Stimulated activated CD8-positive, alpha-beta memory T cell treated with anti-CD3 and anti-CD28 coated beads, Interleukin-7, amount 100 ng/mL, for 1 hour (primary cell): ENCODE results near the gene KTI12.
A peak's percentile ranks its signal among the peaks of the same experiment; 100 is the strongest.
"Not testable (repeated sequence)": the region's sequence is repeated elsewhere in the genome, so short reads cannot be mapped to it uniquely, and the experiment has no call there.

Source experiments
- DNase-seq, 2 donors: peaks; one replicate each; pipeline ENCODE4 v3.0.0-alpha.2; 2020; ENCODE audit warnings: low read depth in 2 of 2

Gene KTI12, protein sequence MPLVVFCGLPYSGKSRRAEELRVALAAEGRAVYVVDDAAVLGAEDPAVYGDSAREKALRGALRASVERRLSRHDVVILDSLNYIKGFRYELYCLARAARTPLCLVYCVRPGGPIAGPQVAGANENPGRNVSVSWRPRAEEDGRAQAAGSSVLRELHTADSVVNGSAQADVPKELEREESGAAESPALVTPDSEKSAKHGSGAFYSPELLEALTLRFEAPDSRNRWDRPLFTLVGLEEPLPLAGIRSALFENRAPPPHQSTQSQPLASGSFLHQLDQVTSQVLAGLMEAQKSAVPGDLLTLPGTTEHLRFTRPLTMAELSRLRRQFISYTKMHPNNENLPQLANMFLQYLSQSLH

DNA sequence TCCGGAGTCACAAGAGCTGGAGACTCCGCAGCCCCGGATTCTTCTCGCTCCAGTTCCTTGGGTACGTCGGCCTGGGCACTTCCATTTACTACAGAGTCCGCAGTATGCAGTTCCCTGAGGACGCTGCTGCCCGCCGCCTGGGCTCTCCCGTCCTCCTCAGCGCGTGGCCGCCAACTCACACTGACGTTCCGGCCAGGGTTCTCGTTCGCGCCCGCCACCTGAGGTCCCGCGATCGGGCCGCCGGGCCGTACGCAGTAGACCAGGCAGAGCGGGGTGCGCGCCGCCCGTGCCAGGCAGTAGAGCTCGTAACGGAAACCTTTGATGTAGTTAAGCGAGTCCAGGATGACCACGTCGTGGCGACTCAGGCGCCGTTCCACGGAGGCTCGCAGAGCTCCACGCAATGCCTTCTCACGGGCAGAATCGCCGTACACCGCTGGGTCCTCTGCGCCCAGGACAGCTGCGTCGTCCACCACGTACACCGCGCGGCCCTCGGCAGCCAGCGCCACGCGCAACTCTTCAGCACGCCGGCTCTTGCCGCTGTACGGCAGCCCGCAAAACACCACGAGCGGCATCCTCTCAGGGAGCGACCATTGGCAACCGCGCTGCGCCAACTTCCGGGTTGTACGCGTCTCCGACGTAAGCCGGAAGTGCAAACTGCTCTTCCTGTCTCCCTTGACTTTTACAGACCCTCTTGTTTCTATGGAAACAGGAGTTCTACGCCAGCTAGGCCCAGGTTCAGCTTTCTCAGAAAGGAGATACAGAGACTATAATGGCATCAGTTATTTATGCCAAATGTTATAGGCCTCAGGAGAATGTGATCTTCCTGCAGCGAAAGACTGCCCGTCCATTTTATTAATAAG lies at the start of gene KTI12:
TSS of gene KTI12 (minus strand) at position 621 of the 860 bp plus-strand sequence. CDS start at position 572, 49 bp downstream.
- DNase-seq, result peak; percentile 72 to 79

DNA sequence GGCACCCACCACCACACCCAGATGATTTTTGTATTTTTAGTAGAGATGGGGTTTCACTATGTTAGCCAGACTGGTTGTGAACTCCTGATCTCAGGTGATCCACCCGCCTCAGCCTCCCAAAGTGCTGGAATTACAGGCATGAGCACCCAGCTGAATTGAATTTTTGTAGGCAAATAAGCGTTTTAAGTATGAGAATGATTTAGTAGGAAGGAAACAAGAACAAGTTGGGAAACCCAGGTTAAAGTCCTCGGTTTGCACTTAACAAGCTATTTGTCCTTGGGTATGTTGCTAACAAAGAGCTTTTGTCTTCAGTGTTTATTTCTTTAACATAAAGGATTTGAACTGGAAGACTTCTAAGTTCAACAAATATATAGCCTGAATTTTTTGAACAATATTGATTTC lies 46.4 kb upstream of the KTI12 start:
- no peak for DNase-seq

DNA sequence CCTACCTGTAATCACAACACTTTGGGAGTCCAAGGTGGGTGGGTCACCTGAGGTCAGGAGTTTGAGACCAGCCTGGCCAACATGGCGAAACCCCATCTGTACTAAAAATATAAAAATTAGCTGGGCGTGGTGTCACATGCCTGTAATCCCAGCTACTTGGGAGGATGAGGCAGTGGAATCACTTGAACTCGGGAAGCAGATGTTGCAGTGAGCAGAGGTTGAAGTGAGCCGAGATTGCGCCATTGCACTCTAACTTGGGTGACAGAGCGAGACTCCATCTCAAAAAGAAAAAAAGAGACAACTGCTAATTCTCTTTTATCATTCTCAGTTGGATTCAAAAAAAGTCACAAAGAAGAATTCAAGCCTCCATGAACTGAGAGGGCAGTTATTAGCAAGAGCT lies 43.7 kb upstream of the KTI12 start:
- DNase-seq, result not testable (repeated sequence)

DNA sequence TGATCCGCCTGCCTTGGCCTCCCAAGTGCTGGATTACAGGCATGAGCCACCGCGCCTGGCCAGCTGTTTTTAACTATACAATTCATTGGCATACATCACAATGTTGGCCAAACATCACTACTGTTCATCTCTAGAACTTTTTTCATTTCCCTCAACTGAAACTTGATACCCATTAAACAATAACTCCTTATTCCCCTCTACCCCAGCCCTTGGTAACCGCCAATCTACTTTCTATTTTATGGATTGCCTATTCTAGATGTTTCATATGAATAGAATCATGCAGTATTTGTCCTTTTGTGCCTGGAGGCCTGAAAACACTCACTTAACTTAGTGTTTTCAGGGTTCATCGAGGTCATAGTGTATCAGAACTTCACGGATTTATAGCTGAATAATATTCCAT lies 38.7 kb upstream of the KTI12 start:
- no peak for DNase-seq

DNA sequence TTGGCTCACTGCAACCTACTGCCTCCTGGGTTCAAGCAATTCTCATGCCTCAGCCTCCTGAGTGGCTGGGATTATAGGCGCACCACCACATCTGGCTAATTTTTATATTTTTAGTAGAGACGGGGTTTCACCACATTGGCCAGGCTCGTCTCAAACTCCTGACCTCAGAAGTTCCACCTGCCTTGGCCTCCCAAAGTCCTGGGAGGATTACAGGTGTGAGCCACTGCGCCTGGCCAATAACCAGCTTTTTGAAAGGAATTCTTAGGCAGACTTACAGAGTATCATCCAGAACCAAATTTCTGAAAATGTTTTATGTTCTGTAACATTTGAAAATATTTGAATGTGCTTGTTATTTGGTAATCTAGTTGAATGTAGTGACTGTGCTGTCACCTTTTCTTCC lies 37.1 kb upstream of the KTI12 start:
- no peak for DNase-seq

DNA sequence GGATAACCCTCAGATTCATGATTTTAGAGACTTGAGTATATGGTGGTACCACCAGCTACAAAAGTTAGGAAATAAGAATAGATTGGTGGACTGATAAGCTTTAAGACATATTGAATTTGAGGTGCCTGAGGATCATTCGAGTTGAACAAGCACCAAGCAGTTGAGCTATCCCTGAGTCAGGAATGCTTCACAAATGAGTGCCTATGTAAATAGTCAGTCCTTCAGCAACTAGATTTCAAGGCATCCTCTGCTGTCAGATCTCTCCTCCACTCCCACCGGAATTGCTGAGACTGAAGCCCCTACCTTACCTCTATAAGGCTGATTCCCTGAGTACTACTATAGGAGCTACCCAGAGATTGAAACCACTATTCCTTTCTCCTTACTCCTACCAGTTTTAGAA lies 29.6 kb upstream of the KTI12 start:
- no peak for DNase-seq

DNA sequence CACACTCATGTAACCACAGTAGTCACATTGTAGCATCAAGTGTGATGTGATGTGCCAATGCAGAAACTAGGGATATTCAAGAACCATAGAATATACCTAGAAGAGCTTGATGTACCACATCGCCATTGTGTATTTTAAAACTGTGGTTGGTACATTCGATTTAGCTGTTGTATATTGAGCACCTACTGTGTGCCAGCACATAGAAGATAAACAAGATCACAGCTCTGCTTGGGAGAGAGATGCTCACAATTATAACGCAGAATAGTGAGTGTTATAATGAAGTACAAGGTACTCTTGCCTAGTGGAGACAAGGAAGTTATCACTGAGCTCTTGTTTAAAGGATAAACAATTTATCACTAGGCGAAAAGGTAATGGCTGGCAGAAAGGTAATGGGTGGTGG lies 27.2 kb upstream of the KTI12 start:
- no peak for DNase-seq

DNA sequence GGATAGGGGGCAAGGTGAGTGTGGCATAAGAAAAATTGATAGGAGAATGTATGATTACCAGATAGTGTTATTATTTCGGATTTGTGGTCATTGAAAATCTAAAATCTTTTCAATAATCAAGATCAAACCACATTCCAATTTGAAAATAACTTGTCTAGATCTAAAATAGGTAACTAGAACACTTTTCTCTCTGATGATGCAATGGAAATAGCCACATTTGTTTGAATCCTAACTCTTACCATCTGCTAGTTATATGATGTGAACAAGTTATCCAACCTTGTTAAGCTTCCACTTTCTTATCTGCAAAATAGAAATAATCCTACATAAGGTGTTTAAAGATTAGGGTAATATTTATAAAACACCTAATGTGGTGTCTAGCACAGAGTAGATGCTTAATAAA lies 26.3 kb upstream of the KTI12 start:
- no peak for DNase-seq

DNA sequence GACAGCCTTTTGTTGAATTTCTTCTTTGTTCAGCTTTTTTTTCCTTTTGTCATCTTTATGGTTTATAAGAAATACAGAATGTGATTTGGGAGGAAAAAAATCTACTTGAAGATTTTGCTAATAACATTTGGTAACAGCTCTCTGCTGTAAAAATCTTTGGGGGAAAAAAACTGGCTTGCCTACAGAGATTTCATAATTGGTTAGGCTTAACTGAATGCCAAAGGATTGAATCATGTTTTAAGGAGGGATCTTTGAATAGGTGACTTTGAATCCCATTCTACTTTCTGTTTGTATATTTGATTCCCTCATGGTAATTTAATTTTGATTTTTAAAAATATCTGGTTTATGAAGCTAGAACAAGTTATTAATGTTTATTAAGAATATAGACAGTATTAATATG lies 25.7 kb upstream of the KTI12 start:
- DNase-seq, result no peak

DNA sequence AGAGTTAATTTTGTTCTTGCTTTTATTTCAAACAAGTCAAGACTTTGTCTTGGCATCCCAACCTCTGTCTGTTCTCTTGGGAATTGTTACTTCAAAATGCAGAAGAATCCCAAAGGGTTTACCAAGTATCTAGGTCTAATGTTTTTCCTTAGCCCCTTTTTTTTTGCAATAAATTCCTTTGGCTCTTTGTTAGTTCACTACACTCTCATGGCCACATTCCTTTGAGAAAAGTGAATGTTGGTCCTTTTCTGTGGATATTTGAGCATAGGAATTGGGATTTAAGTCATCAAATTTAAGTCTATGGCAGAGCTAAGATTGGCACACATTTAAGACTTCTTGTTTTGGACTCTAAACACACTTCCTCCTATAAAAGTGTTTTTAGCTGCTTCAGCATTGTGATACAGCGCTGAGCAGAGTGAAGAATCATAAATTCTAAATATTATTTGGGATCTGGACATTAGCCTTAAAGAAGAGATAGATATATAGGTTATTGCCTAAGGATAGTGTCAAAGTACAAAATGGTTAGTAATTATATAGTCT lies 24.3 kb upstream of the KTI12 start:
- no peak for DNase-seq

DNA sequence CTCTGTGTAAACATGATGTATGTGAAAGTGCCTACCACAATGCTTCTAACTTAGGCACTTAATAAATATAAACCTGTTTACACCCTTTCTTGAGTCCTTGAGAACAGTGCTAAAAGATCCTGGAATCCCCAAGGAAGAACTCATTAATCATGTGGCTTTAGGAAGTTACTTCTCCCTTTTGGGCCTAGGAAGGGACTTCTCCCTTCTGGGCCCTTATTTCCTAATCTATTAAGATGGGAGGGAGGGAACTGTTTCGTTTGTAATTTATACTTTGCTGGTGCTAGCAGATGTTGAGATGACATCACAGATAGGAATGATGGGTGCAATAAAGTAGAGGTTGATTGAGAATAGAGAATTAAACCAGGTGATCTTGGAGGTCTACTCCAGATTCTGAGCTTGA lies 23.6 kb upstream of the KTI12 start:
- DNase-seq, result no peak

DNA sequence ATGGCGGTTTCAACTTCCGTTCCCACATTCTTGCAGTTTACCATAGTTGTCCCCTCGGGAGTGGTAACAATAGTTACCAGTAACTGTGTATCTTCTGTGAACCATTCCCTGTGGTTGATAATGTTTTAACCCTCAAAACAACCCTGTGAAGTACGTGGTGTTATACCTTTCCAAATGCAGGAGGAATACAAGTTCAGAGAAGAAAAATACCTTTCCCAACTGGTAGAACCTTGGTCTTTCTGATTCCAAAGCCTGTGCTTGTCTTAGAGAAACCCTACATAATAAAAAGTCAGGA lies 23.3 kb upstream of the KTI12 start:
- DNase-seq, result no peak

DNA sequence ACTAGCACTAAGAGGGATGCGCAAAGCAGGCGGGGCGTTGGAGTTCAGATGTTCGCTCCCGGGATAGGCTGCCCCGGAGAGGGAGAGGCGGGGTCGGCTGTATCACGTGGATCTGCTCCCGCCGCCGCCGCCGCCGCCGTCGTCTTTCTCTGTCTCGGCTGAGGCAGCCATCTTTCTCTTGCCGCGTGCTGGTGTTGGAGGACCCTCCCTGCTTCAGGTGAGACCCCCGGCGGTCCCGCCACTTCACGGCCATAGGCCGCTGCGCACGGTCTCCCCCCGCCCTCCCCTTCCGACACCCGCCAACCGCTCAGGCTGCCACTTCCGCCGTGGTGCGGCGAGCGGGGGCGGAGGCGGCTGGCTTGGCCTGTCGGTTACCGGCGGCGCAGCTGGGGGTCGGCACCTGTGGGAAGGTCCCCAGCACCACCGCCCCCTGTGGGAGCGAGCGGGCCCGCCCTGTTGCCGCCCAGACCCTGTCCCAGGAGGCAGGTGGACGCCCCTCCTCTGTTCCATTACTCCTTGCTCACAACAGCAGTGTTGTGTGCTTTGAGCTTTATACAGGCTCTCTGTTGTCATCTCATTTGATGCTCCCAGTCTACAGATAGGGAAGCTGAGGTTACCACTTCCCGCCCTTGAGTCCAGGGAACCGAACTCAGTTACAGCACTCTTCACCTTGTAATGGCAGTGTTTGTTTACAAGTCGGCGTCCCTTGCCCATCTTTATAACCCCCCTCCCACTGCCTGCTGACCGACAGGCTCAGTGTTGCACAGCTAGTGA lies 22.7 kb upstream of the KTI12 start, which contains the start of gene BTF3L4:
TSS of gene BTF3L4 (plus strand) at position 133 of the 774 bp plus-strand sequence. CDS start 3,553 bp downstream, outside the sequence.
- DNase-seq, result peak; percentile 78 to 80

DNA sequence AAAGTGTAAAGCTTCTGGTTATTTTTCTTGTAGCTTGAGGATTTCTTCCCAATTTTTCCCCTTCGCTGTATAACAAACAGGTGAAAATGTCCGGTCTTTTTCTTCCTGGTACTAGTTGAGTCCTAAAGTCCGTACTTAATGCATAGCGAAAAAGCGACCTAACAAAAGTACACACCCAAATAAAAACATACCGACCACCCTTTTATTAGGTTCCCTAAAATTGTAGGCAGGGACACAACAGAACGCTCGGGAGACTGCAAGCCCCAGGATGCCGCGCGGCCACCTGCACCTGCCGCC lies 22.2 kb upstream of the KTI12 start:
- DNase-seq, result no peak

DNA sequence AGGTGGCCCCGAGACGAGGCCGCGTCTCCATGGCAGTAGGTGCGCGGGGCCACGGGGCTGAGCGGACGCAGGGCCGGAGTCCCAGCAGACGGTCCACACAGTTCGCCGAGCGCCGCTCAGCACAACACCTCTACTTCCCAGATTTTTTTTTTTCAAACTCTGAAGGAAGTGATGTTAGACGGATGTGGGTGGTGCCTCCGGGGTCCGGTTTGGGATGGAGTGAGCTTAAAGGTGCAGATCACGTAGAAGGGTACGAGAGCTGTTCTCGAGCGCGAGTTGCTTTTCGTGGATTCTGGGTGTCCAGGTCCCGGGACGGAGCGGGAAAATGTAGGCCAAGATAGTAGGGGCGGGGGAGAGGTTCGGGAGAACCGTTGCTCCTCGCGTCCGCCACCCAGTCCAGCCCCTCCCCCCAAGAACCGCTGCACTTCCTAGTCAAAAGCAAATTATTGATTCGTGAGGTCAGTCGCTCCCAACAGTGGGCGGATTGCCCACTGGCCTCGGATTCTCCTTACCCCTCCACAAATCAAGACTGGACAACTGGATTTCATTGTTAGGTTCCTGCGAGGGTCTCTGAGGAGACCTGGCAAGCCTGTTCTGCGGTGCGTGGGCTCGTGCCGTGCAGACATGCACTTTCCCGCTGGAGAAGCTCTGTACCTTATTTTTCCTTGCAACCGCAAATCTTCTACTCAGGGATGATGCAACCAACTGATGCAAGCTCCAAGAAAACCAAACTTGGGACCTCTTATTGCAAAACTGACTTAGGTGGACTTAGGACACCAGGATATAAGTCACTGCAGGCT lies 21.7 kb upstream of the KTI12 start, which contains the start of gene TXNDC12:
TSS of gene TXNDC12 (minus strand) at position 126 of the 800 bp plus-strand sequence. CDS start at position 31, 95 bp downstream.
- peak in 1 of 2 donors; percentile 32 for DNase-seq

DNA sequence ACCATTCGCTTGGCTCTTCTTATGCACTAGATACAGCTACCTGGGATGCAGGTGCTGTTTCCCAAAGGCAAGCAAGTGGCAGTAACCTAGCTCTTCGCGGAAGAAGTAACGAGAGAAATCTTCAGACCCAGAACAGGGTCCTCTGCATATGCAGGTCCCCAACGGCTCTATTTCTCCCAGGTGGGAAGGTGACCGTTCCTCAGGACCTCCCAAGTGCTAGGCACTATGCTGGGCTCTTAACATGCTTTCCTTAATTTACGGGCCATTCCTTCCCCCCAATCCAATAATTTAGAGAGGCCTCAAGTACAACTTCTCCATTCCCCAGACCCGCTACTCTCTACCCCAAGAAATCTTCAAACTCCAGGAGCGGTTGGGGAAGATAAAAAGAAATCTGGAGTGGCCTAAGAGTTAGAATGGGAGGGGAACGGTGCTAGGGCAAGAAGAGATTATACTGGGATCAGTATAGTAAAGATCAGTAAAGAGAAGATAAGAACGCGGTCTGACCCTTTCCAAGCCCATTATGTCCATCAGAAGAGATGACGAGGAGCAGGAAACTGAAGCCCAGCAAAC lies 21.0 kb upstream of the KTI12 start:
- DNase-seq, result no peak

DNA sequence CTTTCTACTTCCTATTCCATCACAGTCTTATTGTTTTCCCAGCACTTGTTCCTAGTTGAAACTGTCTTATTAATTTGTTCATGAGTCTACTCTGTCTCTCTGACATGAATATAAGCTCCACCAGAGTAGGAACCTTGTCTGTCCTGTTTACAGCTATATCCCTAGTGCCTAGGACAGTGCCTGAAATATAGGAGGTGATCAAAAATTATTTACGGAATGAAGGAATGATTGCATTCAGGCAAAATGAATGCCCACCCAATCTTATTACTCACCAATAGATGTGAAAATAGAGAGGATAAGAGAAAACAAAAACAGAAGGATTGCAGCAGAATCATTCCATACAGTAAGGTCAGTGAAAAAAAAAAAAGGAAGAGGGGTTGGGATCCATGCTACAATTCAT lies 20.3 kb upstream of the KTI12 start:
- no peak for DNase-seq

DNA sequence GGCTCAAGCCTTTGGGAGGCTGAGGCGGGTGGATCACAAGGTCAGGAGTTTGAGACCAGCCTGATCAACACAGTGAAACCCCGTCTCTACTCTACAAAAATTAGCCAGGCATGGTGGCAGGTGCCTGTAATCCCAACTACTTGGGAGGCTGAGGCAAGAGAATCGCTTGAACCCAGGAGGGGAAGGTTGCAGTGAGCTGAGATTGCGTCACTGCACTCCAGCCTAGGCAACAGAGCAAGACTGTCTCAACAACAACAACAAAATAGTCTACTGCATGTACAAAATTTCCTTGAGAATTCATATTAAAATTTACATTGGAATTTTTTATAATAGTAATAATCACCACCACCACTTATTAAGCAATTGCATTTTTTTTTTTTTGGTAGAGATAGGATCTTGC lies 15.7 kb upstream of the KTI12 start:
- DNase-seq, result not testable (repeated sequence)

DNA sequence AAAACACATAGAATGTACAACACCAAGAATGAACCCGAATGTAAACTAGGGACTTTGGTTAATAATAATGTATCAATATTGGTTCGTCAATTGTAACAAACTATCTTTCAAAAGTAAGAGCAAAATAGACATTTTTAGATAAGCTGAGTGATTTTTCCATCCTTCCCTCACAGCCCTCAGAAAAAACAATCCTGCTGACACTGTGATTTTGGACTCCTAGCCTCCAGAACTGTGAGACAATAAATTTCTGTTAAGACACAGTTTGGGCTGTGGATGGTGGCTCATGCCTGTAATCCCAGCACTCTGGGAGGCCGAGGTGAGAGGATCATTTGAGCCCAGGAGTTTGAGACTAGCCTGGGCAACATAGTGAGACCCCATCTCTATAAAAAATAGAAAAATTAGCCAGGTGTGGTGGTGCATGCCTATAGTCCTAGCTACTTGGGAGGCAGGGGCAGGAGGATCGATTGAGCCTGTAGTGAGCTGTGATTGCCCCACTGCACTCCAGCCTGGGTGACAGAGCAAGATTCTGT lies 12.1 kb upstream of the KTI12 start:
- not testable (repeated sequence) for DNase-seq

DNA sequence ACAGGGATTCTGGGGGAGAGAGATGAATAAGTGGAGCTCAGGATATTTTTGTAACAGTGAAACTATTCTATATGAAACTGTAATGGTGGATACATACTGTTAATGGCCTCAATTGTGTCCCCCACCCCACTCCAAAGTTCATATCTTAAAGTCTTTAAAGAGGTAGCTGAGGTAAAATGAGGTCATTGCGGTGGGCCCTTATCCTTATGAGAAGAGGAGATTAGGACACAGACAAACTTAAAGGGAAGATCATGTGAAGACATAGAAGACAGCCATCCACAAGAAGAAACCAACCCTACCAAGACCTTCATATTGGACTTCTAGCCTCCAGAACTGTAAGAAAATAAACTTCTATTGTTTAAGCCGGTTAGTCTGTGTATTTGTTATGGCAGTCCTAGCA lies 11.6 kb upstream of the KTI12 start:
- DNase-seq, result no peak
